Measurements from ENCODE around the gene ZDHHC17.

Gene ZDHHC17

DNA sequence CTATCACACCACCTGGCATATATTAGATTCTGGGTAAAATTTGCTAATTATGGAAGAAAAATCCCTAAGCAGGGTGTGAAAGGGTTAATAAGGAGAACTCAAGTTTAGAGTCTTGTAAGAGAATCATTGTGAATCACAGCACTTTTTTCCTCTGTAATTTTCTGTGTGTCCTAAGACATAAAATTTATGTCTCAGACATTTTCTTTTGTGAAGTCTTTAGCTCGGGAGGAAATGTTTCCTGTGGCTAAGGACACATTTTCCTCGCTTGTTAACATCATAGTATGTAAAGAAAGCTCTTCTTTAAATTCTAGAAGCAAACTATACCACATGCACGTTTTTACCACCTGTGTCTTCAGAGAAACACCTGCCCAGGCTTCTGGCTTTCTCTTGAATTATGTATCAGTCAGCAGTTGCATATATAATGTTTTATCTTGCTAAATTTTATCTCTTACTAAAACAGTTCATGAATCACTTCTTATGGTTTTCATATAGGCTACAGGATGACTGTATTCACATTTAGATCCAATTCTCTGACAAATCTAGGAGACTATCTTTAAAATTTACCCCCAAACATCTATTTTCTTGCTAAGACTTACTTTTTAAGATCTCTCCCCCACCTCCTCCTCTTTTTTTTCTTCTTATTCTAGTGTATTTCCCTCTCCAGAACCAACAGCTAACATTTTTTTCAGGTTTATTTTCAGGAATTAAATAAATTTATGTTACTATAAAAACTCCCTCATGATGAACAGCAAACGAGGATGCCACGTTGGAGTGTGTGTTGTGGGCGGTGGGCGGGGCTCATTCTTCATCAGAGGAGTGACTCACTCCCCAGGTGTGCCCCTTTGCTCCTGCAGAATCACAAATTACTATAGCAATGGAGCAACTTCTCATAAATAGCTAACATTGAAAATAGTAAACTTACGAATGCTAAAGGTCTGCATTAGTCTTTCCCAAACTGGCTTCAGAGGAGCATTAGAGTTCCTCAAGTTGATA lies 126.5 kb downstream of the ZDHHC17 start:
- H3K4me3 ChIP-seq (ENCODE audit: low read depth, low read length), result no peak overlapping the region
- DNase-seq (ENCODE audit: low read depth), result no peak
- TF ChIP-seq, protein P1, sequence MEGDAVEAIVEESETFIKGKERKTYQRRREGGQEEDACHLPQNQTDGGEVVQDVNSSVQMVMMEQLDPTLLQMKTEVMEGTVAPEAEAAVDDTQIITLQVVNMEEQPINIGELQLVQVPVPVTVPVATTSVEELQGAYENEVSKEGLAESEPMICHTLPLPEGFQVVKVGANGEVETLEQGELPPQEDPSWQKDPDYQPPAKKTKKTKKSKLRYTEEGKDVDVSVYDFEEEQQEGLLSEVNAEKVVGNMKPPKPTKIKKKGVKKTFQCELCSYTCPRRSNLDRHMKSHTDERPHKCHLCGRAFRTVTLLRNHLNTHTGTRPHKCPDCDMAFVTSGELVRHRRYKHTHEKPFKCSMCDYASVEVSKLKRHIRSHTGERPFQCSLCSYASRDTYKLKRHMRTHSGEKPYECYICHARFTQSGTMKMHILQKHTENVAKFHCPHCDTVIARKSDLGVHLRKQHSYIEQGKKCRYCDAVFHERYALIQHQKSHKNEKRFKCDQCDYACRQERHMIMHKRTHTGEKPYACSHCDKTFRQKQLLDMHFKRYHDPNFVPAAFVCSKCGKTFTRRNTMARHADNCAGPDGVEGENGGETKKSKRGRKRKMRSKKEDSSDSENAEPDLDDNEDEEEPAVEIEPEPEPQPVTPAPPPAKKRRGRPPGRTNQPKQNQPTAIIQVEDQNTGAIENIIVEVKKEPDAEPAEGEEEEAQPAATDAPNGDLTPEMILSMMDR (IDR thresholded peaks at IDR 0.05; ENCODE audit: low read depth, low read length, missing control alignments), result no peak

DNA sequence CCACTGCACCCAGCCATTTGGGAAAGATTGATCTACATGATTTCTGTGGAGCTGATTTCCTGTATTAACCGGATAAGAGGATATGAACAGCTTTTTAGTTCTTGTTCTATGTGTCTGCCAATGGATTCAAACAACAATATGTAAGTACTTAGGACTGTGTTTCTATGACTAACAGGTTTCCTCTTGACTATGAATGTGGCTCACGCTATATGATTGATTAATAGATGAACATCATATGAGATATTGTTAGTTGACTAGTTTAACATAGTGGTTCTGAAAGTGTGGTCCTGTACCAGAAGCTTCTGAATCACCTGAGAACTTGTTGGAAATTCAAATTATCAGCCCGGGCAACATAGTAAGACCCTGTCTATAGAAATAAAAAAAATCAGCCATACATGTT lies 127.7 kb downstream of the ZDHHC17 start:
- no peak for DNase-seq (ENCODE audit: low read depth)
- H3K4me3 ChIP-seq (ENCODE audit: low read depth, low read length), result no peak overlapping the region
- TF ChIP-seq, protein P1 (IDR thresholded peaks at IDR 0.05; ENCODE audit: low read depth, low read length, missing control alignments), result no peak

DNA sequence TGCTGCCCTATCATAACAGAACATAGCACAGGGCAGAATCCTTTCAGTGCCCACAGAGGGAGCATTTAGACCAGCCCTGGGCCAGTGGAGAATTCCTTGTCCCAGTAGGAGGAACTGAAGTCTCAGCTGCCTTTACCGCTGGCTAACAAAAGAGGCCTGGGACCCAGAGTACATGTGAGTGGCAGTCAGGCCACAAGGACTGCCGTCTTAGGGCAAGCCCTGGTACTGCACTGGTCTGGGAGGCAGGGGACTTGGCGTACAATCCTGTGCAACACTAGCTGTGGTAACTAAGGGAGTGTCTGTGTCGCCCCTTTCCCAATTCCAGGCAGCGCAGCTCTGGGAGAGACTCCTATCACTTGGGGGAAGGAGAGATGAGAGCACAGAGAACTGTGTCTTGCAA lies 131.9 kb downstream of the ZDHHC17 start:
- TF ChIP-seq, protein P1 (IDR thresholded peaks at IDR 0.05; ENCODE audit: low read depth, low read length, missing control alignments), result no peak
- no peak overlapping the region for H3K4me3 ChIP-seq (ENCODE audit: low read depth, low read length)
- no peak for DNase-seq (ENCODE audit: low read depth)

DNA sequence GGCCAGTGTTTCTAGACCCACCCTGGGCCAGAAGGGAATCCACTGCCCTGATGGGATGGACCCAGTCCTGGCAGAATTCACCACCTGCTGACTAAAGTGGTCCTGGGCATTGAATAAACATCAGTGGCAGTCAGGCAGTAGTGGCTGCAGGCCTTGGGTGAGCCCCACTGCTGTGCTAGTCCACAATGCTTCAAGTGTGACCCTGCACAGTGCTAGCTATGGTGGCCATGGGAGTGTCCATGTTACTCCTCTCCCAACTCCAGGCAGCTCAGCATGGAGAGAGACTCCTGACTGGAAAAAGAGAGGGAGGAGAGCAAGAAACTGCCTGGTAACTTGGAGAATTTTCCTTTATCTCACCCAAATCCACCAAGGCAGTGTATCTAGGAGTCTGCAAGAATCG lies 132.4 kb downstream of the ZDHHC17 start:
- TF ChIP-seq, protein P1 (IDR thresholded peaks at IDR 0.05; ENCODE audit: low read depth, low read length, missing control alignments), result no peak
- DNase-seq (ENCODE audit: low read depth), result no peak
- no peak overlapping the region for H3K4me3 ChIP-seq (ENCODE audit: low read depth, low read length)

DNA sequence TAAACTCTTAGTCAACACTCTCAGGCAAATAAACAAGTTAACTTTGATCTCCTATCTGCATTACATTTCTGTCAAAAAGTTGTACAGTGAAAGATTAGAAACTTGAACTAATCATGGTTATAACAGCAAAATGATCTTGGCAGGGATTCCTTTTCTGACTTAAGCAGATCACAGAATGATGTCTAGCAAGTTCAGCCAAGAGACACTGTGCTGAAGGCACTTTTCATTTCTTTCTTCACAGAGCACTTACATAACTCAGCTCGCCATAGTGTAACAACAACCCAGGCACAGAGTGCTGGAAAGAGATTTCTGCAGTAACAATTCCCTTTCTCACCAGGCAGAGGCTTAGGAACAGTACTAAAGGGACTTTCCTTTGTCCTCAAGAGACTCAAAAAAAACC lies 134.5 kb downstream of the ZDHHC17 start:
- TF ChIP-seq, protein P1 (IDR thresholded peaks at IDR 0.05; ENCODE audit: low read depth, low read length, missing control alignments), result no peak
- DNase-seq (ENCODE audit: low read depth), result no peak
- no peak overlapping the region for H3K4me3 ChIP-seq (ENCODE audit: low read depth, low read length)

DNA sequence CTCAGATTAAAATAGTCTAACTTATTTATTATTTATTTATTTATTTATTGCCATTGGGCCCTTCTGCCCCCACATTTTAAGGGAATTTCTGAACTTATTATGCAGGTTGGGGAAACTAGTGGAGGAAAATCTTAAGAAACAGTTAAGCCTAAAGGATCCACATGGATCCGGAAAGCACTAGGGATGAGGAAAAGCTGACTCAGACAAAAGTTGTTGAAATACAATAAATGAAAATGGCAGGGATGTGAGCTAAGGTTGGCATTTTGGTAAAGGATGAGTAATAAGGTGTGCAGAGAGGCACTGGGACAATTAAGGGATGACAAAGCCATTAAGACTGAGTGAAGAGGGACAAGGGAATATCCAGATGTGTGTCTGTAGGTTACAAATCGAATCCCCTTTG lies 135.6 kb downstream of the ZDHHC17 start:
- no peak overlapping the region for H3K4me3 ChIP-seq (ENCODE audit: low read depth, low read length)
- TF ChIP-seq, protein P1 (IDR thresholded peaks at IDR 0.05; ENCODE audit: low read depth, low read length, missing control alignments), result no peak
- DNase-seq (ENCODE audit: low read depth), result no peak

All from GM12864 (cell line).